Effector memory CD4-positive, alpha-beta T cell (primary cell): Measurements from ENCODE around the gene FCRLB.

ENCODE experiments used
- DNase-seq, 3 donors: peaks; one replicate each; pipeline ENCODE4 v3.0.0-alpha.2; 2020
- H3K27ac ChIP-seq: 2 replicates; pipeline ENCODE4 v1.7.0; 2013; ENCODE audit warnings: mild to moderate bottlenecking, low read length, moderate library complexity; ENCODE audit not compliant: insufficient read depth, poor library complexity, severe bottlenecking
- H3K27me3 ChIP-seq: replicated peaks from 2 replicates; pipeline ENCODE4 v1.7.0; 2013; ENCODE audit warnings: mild to moderate bottlenecking, low read length; ENCODE audit not compliant: insufficient read depth, control insufficient read depth, poor library complexity, severe bottlenecking
- H3K36me3 ChIP-seq: 2 replicates; pipeline ENCODE4 v1.7.0; 2013; ENCODE audit warnings: mild to moderate bottlenecking, low read length, moderate library complexity; ENCODE audit not compliant: control insufficient read depth, insufficient read depth
- H3K4me1 ChIP-seq: 2 replicates; pipeline ENCODE4 v1.7.0; 2013; ENCODE audit warnings: low read length, mild to moderate bottlenecking; ENCODE audit not compliant: control insufficient read depth, insufficient read depth, poor library complexity, severe bottlenecking
- H3K4me3 ChIP-seq: 2 replicates; pipeline ENCODE4 v1.7.0; 2013; ENCODE audit warnings: low read length, low read depth, mild to moderate bottlenecking; ENCODE audit not compliant: insufficient read depth, poor library complexity, severe bottlenecking
- H3K9me3 ChIP-seq: 2 replicates; pipeline ENCODE4 v1.7.0; 2013; ENCODE audit warnings: mild to moderate bottlenecking, low read length, moderate library complexity; ENCODE audit not compliant: control insufficient read depth

The FCRLB gene

GRCh38 chr1:161738627-161739287, 17.4 kb downstream of the FCRLB start:
- DNase-seq = peak; percentile 11 to 41 (median 29)
- H3K9me3 ChIP-seq = no peaks in the 10 kb centered on the region
- H3K27me3 ChIP-seq = no peaks in the 10 kb centered on the region
- H3K4me1 ChIP-seq = no peaks in the 10 kb centered on the region
- H3K4me3 ChIP-seq = no peak overlapping the region
- H3K36me3 ChIP-seq = no peaks in the 10 kb centered on the region
- no peak overlapping the region for H3K27ac ChIP-seq

- H3K27ac ChIP-seq = no peak overlapping the region
- H3K27me3 ChIP-seq = no peaks in the 10 kb centered on the region
- no peak for DNase-seq
- no peaks in the 10 kb centered on the region for H3K9me3 ChIP-seq
- no peaks in the 10 kb centered on the region for H3K4me1 ChIP-seq
- no peaks in the 10 kb centered on the region for H3K36me3 ChIP-seq
- no peak overlapping the region for H3K4me3 ChIP-seq
These were observed 18.7 kb downstream of the FCRLB start for GRCh38 chr1:161739865-161740566.

- Histone ChIP-seq H3K27me3 (no peaks in the 10 kb centered on the region), H3K36me3 (no peaks in the 10 kb centered on the region), H3K4me3 (no peak overlapping the region), H3K4me1 (no peaks in the 10 kb centered on the region), H3K9me3 (no peaks in the 10 kb centered on the region), H3K27ac (no peak overlapping the region)
- no peak for DNase-seq
These were observed 19.6 kb downstream of the FCRLB start for GRCh38 chr1:161740921-161741320.

GRCh38 chr1:161743231-161743630, 21.9 kb downstream of the FCRLB start:
- Histone ChIP-seq H3K4me3 (no peak overlapping the region), H3K27ac (no peak overlapping the region), H3K36me3 (no peaks in the 10 kb centered on the region), H3K27me3 (no peaks in the 10 kb centered on the region), H3K4me1 (no peaks in the 10 kb centered on the region), H3K9me3 (no peaks in the 10 kb centered on the region)
- no peak for DNase-seq

- no peak overlapping the region for H3K27ac ChIP-seq
These were observed 26.5 kb downstream of the FCRLB start for GRCh38 chr1:161747801-161748200.

GRCh38 chr1:161749509-161750407, 28.4 kb downstream of the FCRLB start, which contains the start of gene DUSP12:
TSS of gene DUSP12 (plus strand) at chr1:161749786. CDS start at chr1:161749802, 16 bp downstream.
- DNase-seq = peak; percentile 66 to 75 (median 75)
- peak within 1 kb of the TSS; percentile 82 for H3K4me3 ChIP-seq

More at GRCh38 chr1:161747801-161748200, 26.5 kb downstream of the FCRLB start:
- no peak overlapping the region for H3K4me3 ChIP-seq
- peaks cover 13% of the 10 kb centered on the region for H3K36me3 ChIP-seq
- H3K27me3 ChIP-seq = no peaks in the 10 kb centered on the region
- no peaks in the 10 kb centered on the region for H3K4me1 ChIP-seq
- DNase-seq = no peak
- no peaks in the 10 kb centered on the region for H3K9me3 ChIP-seq

GRCh38 chr1:161763522-161764098, 42.3 kb downstream of the FCRLB start:
- Histone ChIP-seq H3K9me3 (no peaks in the 10 kb centered on the region), H3K27ac (no peak overlapping the region), H3K27me3 (no peaks in the 10 kb centered on the region), H3K4me3 (no peak overlapping the region), H3K4me1 (peaks cover 6% of the 10 kb centered on the region), H3K36me3 (peaks cover under 1% of the 10 kb centered on the region)
- DNase-seq = peak in 1 of 3 donors; percentile 31

More at GRCh38 chr1:161749509-161750407, 28.4 kb downstream of the FCRLB start, which contains the start of gene DUSP12:
- Histone ChIP-seq H3K9me3 (no peaks in the 10 kb centered on the region), H3K27me3 (no peaks in the 10 kb centered on the region), H3K4me1 (no peaks in the 10 kb centered on the region), H3K36me3 (peaks cover 26% of the 10 kb centered on the region), H3K27ac (peak within 1 kb of the TSS; percentile 66)

GRCh38 chr1:161766102-161766981, 45.0 kb downstream of the FCRLB start, which contains the start of gene ATF6:
TSS of gene ATF6 (plus strand) at chr1:161766320. CDS start at chr1:161766361, 41 bp downstream.
- peak within 1 kb of the TSS; percentile 89 for H3K27ac ChIP-seq
- DNase-seq = peak; percentile 61 to 68 (median 67)
- H3K4me3 ChIP-seq = peak within 1 kb of the TSS; percentile 93
- H3K4me1 ChIP-seq = peaks cover 17% of the 10 kb centered on the region
- H3K27me3 ChIP-seq = no peaks in the 10 kb centered on the region
- no peaks in the 10 kb centered on the region for H3K36me3 ChIP-seq
- H3K9me3 ChIP-seq = no peaks in the 10 kb centered on the region

- no peak overlapping the region for H3K4me3 ChIP-seq
- H3K9me3 ChIP-seq = no peaks in the 10 kb centered on the region
- no peaks in the 10 kb centered on the region for H3K36me3 ChIP-seq
- no peak overlapping the region for H3K27ac ChIP-seq
- DNase-seq = no peak
- no peaks in the 10 kb centered on the region for H3K27me3 ChIP-seq
- H3K4me1 ChIP-seq = peaks cover 26% of the 10 kb centered on the region
These were observed 47.1 kb downstream of the FCRLB start for GRCh38 chr1:161768461-161768860.
